ENCODE results near the gene GUCD1. TPM values are rescaled to one million over a fixed set of nuclear protein-coding genes. Genes with fewer than 3 reads are reported as not detected.

Gene GUCD1
- total and polyA plus RNA-seq, 2 of the 8 experiments (the other 6 are each of a cell fraction or from before 2014, with no cell fraction given), result 85.2 to 128 TPM

DNA sequence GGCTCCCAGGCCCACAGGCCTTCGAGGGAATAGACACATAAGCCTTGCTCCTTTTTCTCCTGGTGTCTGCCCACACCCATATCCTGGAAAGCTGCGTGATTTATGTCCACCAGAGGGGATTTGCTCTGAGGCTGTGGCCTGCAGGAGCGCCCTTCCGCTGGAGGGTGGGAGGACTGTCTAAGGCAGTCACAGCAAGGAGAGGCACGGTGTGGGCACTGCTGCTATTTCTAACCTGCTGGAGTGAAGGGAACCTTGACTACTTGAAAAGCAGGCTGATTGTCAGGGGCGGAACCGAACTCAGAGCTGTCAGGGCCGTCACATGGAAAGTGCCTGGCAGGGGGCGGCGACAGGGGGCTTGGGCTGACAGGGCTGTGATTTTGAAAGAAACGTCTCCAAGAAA is 56.1 kb downstream of the GUCD1 start:
- TF ChIP-seq, protein P1, sequence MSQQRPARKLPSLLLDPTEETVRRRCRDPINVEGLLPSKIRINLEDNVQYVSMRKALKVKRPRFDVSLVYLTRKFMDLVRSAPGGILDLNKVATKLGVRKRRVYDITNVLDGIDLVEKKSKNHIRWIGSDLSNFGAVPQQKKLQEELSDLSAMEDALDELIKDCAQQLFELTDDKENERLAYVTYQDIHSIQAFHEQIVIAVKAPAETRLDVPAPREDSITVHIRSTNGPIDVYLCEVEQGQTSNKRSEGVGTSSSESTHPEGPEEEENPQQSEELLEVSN (IDR thresholded peaks at IDR 0.05), result no peak
- TF ChIP-seq RXRA (IDR thresholded peaks at IDR 0.05; ENCODE audit: insufficient read depth, low read depth, low read length) (no peak), NRF1 (IDR thresholded peaks at IDR 0.05; ENCODE audit: low read depth, low read length) (no peak), CREB1 (IDR thresholded peaks at IDR 0.05) (no peak), SIN3A (conservative IDR thresholded peaks at IDR 0.05 in 1 of 2, IDR thresholded peaks at IDR 0.05 in 1 of 2; ENCODE audit: low read depth in 1 of 2, low read length in 2 of 2) (no peak), CTBP2 (IDR thresholded peaks at IDR 0.05; ENCODE audit: borderline replicate concordance, insufficient read depth, insufficient read length, low read length) (no peak), RBBP5 (IDR thresholded peaks at IDR 0.05; ENCODE audit: borderline replicate concordance, low read depth, low read length) (no peak), RFX5 (IDR thresholded peaks at IDR 0.05; ENCODE audit: borderline replicate concordance, low read depth, low read length) (no peak), SAP30 (IDR thresholded peaks at IDR 0.05; ENCODE audit: insufficient read depth, insufficient replicate concordance, low read length) (no peak), TEAD4 (IDR thresholded peaks at IDR 0.05; ENCODE audit: low read depth, low read length) (no peak), SP4 (IDR thresholded peaks at IDR 0.05; ENCODE audit: low read length) (no peak), CHD2 (IDR thresholded peaks at IDR 0.05; ENCODE audit: low read length) (no peak)
- H3K27me3 ChIP-seq (replicated peaks in 1 of 4; ENCODE audit: control insufficient read depth in 3 of 4, extremely low read depth in 1 of 4, insufficient read depth in 3 of 4, low read length in 3 of 4), result peaks cover 18 to 30% (median 26%) of the 10 kb centered on the region in 4 experiments
- CTCF ChIA-PET (ENCODE audit: partially characterized antibody), result interaction anchor here (0.7 to 15.1 kb wide), 7 partner anchors 9 to 173 kb away, joined by 3 to 201 read pairs (median 4); no protein-coding TSS in a partner anchor

More for the DNA sequence above, 56.1 kb downstream of the GUCD1 start:
- H3K4me1 ChIP-seq (replicated peaks in 1 of 4; ENCODE audit: control insufficient read depth in 3 of 4, insufficient read depth in 4 of 4, low read length in 3 of 4), result peaks cover 0 to 12% (median 4%) of the 10 kb centered on the region in 4 experiments; a peak in 6 of 7 replicates
- no peak overlapping the region for H2AFZ ChIP-seq (ENCODE audit: low read length)
- H4K8ac ChIP-seq (ENCODE audit: extremely low read depth, insufficient read depth, low read length), result no peak overlapping the region; the same call in 1 of the 2 replicates
- H2BK12ac ChIP-seq (ENCODE audit: low read depth, low read length), result no peak overlapping the region
- no peak overlapping the region for H4K5ac ChIP-seq (ENCODE audit: insufficient read length, low read depth, low read length)
- H3K9me3 ChIP-seq (ENCODE audit: insufficient read depth in 2 of 2, low read depth in 1 of 2, low read length in 1 of 2), result peaks cover 3 to 10% of the 10 kb centered on the region in 2 experiments; a peak in 3 of 4 replicates
- no peaks in the 10 kb centered on the region for H3K79me1 ChIP-seq (ENCODE audit: low read depth, low read length)
- no peak overlapping the region for H3K56ac ChIP-seq (replicated peaks; ENCODE audit: insufficient read length, low read depth, low read length)
- no peak overlapping the region for H2BK5ac ChIP-seq (ENCODE audit: low read depth, low read length)
- no peak overlapping the region for H3K9ac ChIP-seq (replicated peaks in 1 of 4; ENCODE audit: extremely low read depth in 1 of 4, low read depth in 3 of 4, low read length in 3 of 4)
- no peak overlapping the region for H3K23ac ChIP-seq (ENCODE audit: insufficient read length)
- no peak overlapping the region for H3K18ac ChIP-seq (ENCODE audit: extremely low read depth, low read length)
- H2AK5ac ChIP-seq (ENCODE audit: low read depth, low read length), result no peak overlapping the region
- H2BK120ac ChIP-seq (replicated peaks; ENCODE audit: low read depth, low read length), result no peak overlapping the region
- POLR2A ChIA-PET (ENCODE audit: partially characterized antibody), result interaction anchor here (0.9 kb wide), 1 partner anchor 8 kb away, joined by 3 read pairs; no protein-coding TSS in a partner anchor
- no peak overlapping the region for H3K4me2 ChIP-seq (ENCODE audit: insufficient read depth in 1 of 2, low read depth in 2 of 2, low read length in 2 of 2)
- DNase-seq (ENCODE audit: low read depth in 1 of 2, low spot score in 2 of 2) (no peak), FAIRE-seq (no peak)
- no peaks in the 10 kb centered on the region for H3K79me2 ChIP-seq (ENCODE audit: control insufficient read depth in 1 of 2, insufficient read depth in 2 of 2, low read length in 2 of 2)
- H3K4ac ChIP-seq (replicated peaks; ENCODE audit: insufficient read length, low read depth, low read length), result no peak overlapping the region
- peaks cover 6% of the 10 kb centered on the region; the same call in 1 of the 2 replicates for H3K23me2 ChIP-seq (ENCODE audit: low read depth, low read length)
- no peak overlapping the region for H4K91ac ChIP-seq (replicated peaks; ENCODE audit: insufficient read length, low read length)
- no peak overlapping the region for H2BK20ac ChIP-seq (ENCODE audit: low read length)
- no peak overlapping the region for H2BK15ac ChIP-seq (ENCODE audit: low read length)
- 85% methylated on average over 11 of the region's 11 CpGs; no CpG with 5 or more reads in 1 of the 2 experiments for WGBS, 2 experiments (ENCODE audit: extremely low coverage in 1 of 2, insufficient coverage in 1 of 2, insufficient read length in 1 of 2, insufficient replicate concordance in 2 of 2, low coverage in 1 of 2, low lambda C conversion rate in 2 of 2, missing lambda C conversion rate in 1 of 2)
- no peaks in the 10 kb centered on the region for H4K20me1 ChIP-seq (replicated peaks in 1 of 2; ENCODE audit: control insufficient read depth in 1 of 2, insufficient read depth in 2 of 2, low read length in 2 of 2)
- H3K4me3 ChIP-seq (ENCODE audit: extremely low read depth in 1 of 4, insufficient read depth in 2 of 4, low read depth in 3 of 4, low read length in 4 of 4), result no peak overlapping the region
- no peak overlapping the region for H3K27ac ChIP-seq (ENCODE audit: low read depth, low read length)
- H3K36me3 ChIP-seq (ENCODE audit: control insufficient read depth in 2 of 4, insufficient read depth in 4 of 4, low read length in 3 of 4), result peaks cover 0 to 5% (median 0%) of the 10 kb centered on the region in 4 experiments; a peak in 2 of 8 replicates
- H3K14ac ChIP-seq (ENCODE audit: insufficient read length), result no peak overlapping the region
